Heart left ventricle (tissue), 16 donors: ENCODE results near the gene KLRD1. TPM values are rescaled to one million over a fixed set of nuclear protein-coding genes. Genes with fewer than 3 reads are reported as not detected.
A peak's percentile ranks its signal among the peaks of the same experiment; 100 is the strongest.

ENCODE experiments used
- ATAC-seq, 4 donors: fragments of 200-7000 bp; cut with Tn5 transposase; one replicate each; pipeline ENCODE4 v1.9.1; 2020 to 2022; ENCODE audit warnings: moderate library complexity in 4 of 4, mild to moderate bottlenecking in 3 of 4, moderate number of reproducible peaks in 1 of 4
- DNase-seq, 5 donors: peaks; one replicate each; pipeline ENCODE4 v3.0.0-alpha.2; 2020
- H3K27ac ChIP-seq, 12 donors: fragments of 200-600 bp; sonication (generic) in 4 of 12; one replicate each; pipeline versions ENCODE4 v1.5.0 to v1.8.0; 2016 to 2022; ENCODE audit warnings: mild to moderate bottlenecking in 2 of 12
- H3K27me3 ChIP-seq, 9 donors: fragments of 200-600 bp; sonication (generic) in 2 of 9; one replicate each; pipeline versions ENCODE4 v1.5.1 to v1.8.0; 2016 to 2022; ENCODE audit warnings: mild to moderate bottlenecking in 3 of 9
- H3K36me3 ChIP-seq, 9 donors: fragments of 200-600 bp; sonication (generic) in 2 of 9; one replicate each; pipeline versions ENCODE4 v1.5.0 to v1.8.0; 2018 to 2022; ENCODE audit warnings: mild to moderate bottlenecking in 2 of 9
- H3K4me1 ChIP-seq, 12 donors: fragments of 200-600 bp; sonication (generic) in 4 of 12; one replicate each; pipeline versions ENCODE4 v1.5.0 to v1.8.0; 2016 to 2022; ENCODE audit warnings: mild to moderate bottlenecking in 3 of 12
- H3K4me3 ChIP-seq, 12 donors: fragments of 200-600 bp; sonication (generic) in 4 of 12; one replicate each; pipeline versions ENCODE4 v1.5.0 to v1.8.0; 2017 to 2022; ENCODE audit warnings: mild to moderate bottlenecking in 9 of 12, moderate library complexity in 4 of 12
- H3K9me3 ChIP-seq, 12 donors: fragments of 200-600 bp; sonication (generic) in 4 of 12; one replicate each; pipeline versions ENCODE4 v1.5.0 to v1.8.0; 2016 to 2022; ENCODE audit warnings: mild to moderate bottlenecking in 1 of 12
- CTCF ChIP-seq, 12 donors: fragments of 200-600 bp; sonication (generic) in 4 of 12; IDR thresholded peaks; one replicate each; pipeline versions ENCODE4 v1.5.0 to v1.8.0; 2018 to 2022; ENCODE audit warnings: antibody characterized with exemption in 12 of 12, mild to moderate bottlenecking in 5 of 12
- POLR2A ChIP-seq, 2 donors: fragments of 450-650 bp; IDR thresholded peaks; one replicate each; pipeline ENCODE4 v1.6.1; 2017; ENCODE audit warnings: antibody characterized with exemption in 2 of 2, mild to moderate bottlenecking in 2 of 2, moderate library complexity in 2 of 2
- WGBS, 4 donors: extraction: QIAGEN DNeasy Blood & Tissue Kit in 2 of 4; methylation state at CpG; one replicate each; pipeline versions ENCODE4 v1.1.5 to v1.1.7; 2013 to 2018; 5-methylcytosine and 5-hydroxymethylcytosine counted together
- intact Hi-C, 10 donors: fragments of 100-400 bp; cut with DNase I; formaldehyde crosslinking; loops; one replicate each; pipeline versions ENCODE4 v1.11.1 to v1.14.2; 2022
- polyA plus RNA-seq, 2 donors: library from polyadenylated mRNA; stranded (reverse); fragments of 200-250 nt; gene quantifications; one replicate each; pipeline ENCODE4 v1.2.3, GENCODE V29; 2013
- total RNA-seq, 9 donors: library from RNA; depleted of rRNA in 2 of 9; stranded (reverse); fragments of >200 nt in 2 of 9; fragmentation: NEBNext Ultra II Directional in 3 of 9; extraction: Animal tissue kit (Norgen Biotek cat#: 25700) in 3 of 9; gene quantifications; one replicate each; pipeline versions ENCODE4 v1.1.0 to v1.2.4, GENCODE V29; 2016 to 2023
- donor health status: ischemic (EF 13 %, LVEDD 7.1; RV severe dilation, severe dysfunction).
- donor health status: healthy with polysubstance abuse.
- donor health status: DM: no; HTN: yes; CAD: no.
- donor health status: DM: no; HTN: no; CAD: no.
- donor health status: ischemic (EF 25% LVEDD 6.9; RV normal size, moderate dysfunction).
- donor health status: ischemic (EF 25% LVEDD 5.7; RV mildly dilated, moderate dysfunction).
- donor health status: healthy.
- donor health status: DM: yes; HTN: yes; CAD: no.
- donor health status: ischemic (EF 35%, LVEDD 5.7; RV mildly dilated, moderate dysfunction).
- donor health status: nonischemic (EF 11% LVEDD 7.7; RV severe dilation, severe dysfunction).
- donor health status: DM: yes; HTN: yes; CAD: no.
- donor health status: PGD.
- donor health status: ischemic (EF 29% LVEDD 5.4; RV normal size, mild dysfunction).
- donor health status: nonischemic (EF 23%, LVEDD 6.1; RV moderate dilation, normal function).

KLRD1 gene
- total and polyA plus RNA-seq, 11 donors = 0.25 to 7.4 (median 0.93) TPM

- intact Hi-C loops = loop anchor here in 2 of 10 donors (5.0 to 10.0 kb wide), 3 partner anchors 128 to 362 kb away; partner anchors contain the start of genes GABARAPL1 (in 1 of the 2) and YBX3 (in 1 of the 2)
- H3K4me1 ChIP-seq = peaks cover 0 to 54% (median 14%) of the 10 kb centered on the region in 12 donors
Observed at GRCh38 chr12:10362828-10363657, 55.4 kb downstream of the KLRD1 start.

GRCh38 chr12:10363658-10363913 lies 55.9 kb downstream of the KLRD1 start:
- no peaks in the 10 kb centered on the region for H3K9me3 ChIP-seq
- ATAC-seq = no peak
- peak overlapping the region in 11 of 12 donors; percentile 57 to 92 (median 67) for H3K4me3 ChIP-seq
- H3K27me3 ChIP-seq = no peaks in the 10 kb centered on the region
- H3K4me1 ChIP-seq = peaks cover 0 to 59% (median 14%) of the 10 kb centered on the region in 12 donors
- no peaks in the 10 kb centered on the region for H3K36me3 ChIP-seq
- intact Hi-C loops = loop anchor here in 2 of 10 donors (5.0 to 10.0 kb wide), 3 partner anchors 129 to 361 kb away; partner anchors contain the start of genes GABARAPL1 (in 1 of the 2) and YBX3 (in 1 of the 2)
- no peak for TF ChIP-seq CTCF (IDR thresholded peaks at IDR 0.05)
- WGBS, 4 donors = 50 to 76% (median 72%) methylated on average over 5 of the region's 5 CpGs
- H3K27ac ChIP-seq = peak overlapping the region; percentile 79 to 97 (median 91)
- DNase-seq = no peak

More at GRCh38 chr12:10362828-10363657, 55.4 kb downstream of the KLRD1 start:
- ATAC-seq (no peak), DNase-seq (no peak)
- Histone ChIP-seq H3K27me3 (no peaks in the 10 kb centered on the region), H3K4me3 (peak overlapping the region in 6 of 12 donors; percentile 3 to 92 (median 64)), H3K27ac (peak overlapping the region in 9 of 12 donors; percentile 79 to 97 (median 92)), H3K36me3 (no peaks in the 10 kb centered on the region), H3K9me3 (no peaks in the 10 kb centered on the region)
- TF ChIP-seq POLR2A (IDR thresholded peaks at IDR 0.05) (no peak), CTCF (IDR thresholded peaks at IDR 0.05) (no peak)
- 65 to 69% (median 68%) methylated on average over 9 of the region's 9 CpGs for WGBS, 4 donors

GRCh38 chr12:10363914-10364814 lies 56.5 kb downstream of the KLRD1 start:
- WGBS, 4 donors = 4 to 19% (median 13%) methylated on average over 15 to 19 of the region's 19 CpGs
- peak; percentile 63 to 79 (median 76) for ATAC-seq
- peak in 1 of 2 donors; percentile 43 for TF ChIP-seq POLR2A (IDR thresholded peaks at IDR 0.05)
- TF ChIP-seq CTCF (IDR thresholded peaks at IDR 0.05) = no peak
- Histone ChIP-seq H3K27ac (peak overlapping the region; percentile 79 to 97 (median 91)), H3K9me3 (no peaks in the 10 kb centered on the region), H3K27me3 (no peaks in the 10 kb centered on the region), H3K4me1 (peaks cover 0 to 64% (median 14%) of the 10 kb centered on the region in 12 donors), H3K36me3 (no peaks in the 10 kb centered on the region), H3K4me3 (peak overlapping the region; percentile 57 to 92 (median 66))
- intact Hi-C loops = loop anchor here in 2 of 10 donors (5.0 to 10.0 kb wide), 3 partner anchors 129 to 361 kb away; partner anchors contain the start of genes GABARAPL1 (in 1 of the 2) and YBX3 (in 1 of the 2)
- peak; percentile 27 to 59 (median 48) for DNase-seq
